Smooth muscle cell of the brain vasculature (primary cell): Measurements from ENCODE around the gene MTG2.
"Not testable (repeated sequence)": the region's sequence is repeated elsewhere in the genome, so short reads cannot be mapped to it uniquely, and the experiment has no call there.

Source experiments
- DNase-seq: peaks from one replicate; pipeline ENCODE4 v3.0.0-alpha.2; 2012; ENCODE audit warnings: low read depth, low spot score

Gene MTG2

DNA sequence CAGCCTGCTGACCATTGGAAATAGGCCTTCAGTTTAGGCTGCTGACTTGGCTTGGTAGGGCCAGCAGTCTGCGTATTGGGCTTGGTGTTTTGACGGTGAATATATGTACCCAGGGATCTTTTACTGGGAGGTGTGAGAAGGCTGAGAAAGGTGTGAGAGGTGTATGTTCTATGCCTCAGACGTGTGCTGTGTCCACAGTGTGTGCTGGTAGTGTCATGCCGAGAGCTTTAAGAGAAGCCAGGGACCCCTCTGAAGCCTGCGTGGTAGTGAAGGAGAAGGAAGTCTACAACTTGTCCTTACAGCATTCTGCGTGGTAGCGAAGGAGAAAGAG lies 37.2 kb upstream of the MTG2 start:
- no peak for DNase-seq

DNA sequence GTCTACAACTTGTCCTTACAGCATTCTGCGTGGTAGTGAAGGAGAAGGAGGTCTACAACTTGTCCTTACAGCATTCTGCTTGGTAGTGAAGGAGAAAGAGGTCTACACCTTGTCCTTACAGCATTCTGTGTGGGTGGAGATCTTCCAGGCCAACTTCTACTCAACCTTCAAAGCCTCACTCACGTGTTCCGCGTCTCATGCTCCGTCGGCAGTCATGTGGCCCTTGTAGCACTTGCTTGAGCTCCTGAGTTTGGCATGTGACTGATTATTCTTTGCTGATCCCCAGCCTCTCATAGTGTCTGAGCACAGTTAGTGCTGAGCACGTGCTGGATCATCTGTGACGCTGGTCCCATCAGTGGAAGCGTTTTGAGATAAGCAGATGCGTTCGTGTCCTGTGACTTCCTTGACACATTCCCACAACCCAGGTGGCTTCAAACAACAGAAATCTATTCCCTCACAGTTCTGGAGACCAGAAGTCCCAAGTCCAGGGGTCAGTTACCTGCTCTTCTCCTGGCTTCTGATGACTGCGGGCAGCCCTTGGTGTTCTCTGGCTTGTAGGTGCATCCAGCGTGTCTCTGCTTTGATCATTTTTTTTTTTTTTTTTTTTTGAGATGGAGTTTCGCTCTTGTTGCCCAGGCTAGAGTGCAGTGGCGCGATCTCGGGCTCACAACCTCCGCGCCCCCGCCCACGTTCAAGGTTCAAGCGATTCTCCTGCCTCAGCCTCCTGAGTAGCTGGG lies 36.6 kb upstream of the MTG2 start:
- no peak for DNase-seq

DNA sequence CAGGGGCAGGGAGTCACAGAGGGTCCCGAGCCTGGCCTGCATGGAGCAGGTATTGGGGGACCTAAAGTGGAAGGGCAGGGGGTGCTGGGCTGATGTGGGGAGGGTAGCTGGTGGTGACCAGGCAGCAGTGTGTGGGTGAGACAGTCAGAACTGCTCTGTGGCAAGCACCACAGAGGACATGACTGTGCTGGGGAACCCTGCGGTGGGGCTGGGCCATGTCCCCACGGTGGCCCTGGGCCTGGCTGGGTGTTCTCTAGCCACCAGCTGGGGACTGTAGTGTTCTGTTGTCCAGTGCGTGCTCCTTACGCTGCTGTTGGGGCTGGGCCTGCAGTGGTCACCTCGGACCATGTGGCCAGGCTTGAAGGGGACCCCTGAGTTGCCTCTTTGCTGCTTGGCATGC lies 35.7 kb upstream of the MTG2 start:
- DNase-seq = no peak

DNA sequence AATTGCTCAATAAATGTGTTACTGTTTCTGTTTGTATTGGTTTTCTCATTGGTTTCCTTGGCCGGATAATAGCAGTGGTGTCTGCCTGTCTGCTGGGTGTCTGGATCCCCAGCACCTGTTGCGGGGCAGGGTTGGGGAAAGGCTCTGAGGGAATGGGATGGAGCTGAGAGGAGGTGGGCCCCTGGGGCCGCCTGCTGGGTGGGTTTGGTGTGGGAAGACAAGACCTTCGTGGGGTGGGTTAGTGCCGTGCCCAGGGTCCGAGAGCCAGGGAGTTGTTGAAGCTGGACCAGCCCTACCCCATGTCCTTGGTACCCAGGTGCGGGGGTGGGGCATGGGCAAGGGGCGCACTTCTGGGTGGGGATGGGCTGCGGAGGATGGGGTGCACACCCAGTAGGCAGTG lies 35.3 kb upstream of the MTG2 start:
- no peak for DNase-seq

DNA sequence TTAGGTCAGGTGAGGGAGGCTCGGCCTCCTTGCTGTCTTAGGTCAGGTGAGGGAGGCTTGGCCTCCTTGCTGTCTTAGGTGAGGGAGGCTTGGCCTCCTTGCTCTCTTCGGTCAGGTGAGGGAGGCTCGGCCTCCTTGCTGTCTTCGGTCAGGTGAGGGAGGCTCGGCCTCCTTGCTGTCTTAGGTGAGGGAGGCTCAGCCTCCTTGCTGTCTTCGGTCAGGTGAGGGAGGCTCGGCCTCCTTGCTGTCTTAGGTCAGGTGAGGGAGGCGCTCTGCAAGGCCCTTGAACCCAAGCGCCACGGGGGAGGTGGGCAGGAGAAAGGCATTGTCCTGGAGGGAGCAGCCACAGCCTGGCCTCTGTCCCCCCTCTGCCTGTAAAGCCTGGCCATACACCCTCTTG lies 34.4 kb upstream of the MTG2 start:
- not testable (repeated sequence) for DNase-seq

DNA sequence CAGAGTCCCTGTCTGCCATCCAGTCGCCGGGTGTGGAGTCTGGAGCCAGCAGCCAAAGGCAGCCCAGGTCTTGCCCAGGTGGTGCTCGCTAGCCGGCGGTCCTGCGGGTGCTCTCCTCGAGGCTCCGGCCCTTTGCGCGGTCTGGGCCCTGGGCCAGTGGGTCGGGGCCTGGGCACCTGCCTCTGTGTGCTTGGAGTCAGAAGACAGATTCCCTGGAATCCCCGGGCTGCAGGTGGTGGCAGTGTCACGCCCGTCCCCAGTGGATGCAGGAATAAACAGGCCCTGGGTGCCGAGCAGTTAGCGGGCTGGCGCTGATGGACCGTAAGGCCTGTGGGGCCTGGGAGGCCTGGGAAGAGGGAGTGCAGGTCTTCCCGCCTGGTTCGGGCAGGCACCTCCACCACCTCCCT lies 33.9 kb upstream of the MTG2 start:
- no peak for DNase-seq

DNA sequence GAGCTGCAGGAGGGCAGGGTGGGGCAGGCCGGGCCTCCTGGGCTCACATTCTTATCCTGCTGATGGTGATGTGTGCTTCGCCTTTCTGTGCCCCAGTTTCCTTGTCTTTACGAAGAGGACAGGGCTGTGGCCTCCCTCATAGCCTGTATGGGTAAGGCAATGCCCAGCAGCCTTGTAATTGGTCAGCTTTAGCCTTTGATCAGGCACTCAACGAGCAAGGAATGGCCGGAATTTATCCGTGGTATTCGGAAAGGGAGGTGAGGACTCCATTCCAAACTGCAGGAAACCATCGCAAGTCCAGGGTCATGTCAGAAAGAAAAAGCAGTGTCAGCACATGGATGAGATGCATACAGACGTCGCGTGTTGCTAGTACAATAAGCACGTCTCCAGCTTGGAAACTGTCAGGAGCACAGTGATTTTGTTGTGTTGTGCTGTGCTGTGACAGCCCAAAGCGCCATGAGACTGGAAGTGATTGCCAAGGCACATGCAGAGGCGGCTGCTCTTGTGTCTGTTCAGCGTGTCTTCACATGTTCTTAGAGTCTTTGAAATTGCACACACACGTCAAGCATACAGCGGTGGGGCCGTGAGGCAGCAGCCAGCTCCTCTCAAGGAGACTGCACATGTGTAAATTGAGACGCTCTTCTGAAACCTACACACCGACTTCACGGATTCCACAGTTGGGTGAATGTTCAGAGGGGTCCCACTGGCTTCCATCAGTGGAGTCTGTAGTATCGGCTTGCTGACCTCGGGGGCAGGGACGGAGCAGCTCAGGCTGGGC lies 33.1 kb upstream of the MTG2 start:
- no peak for DNase-seq

DNA sequence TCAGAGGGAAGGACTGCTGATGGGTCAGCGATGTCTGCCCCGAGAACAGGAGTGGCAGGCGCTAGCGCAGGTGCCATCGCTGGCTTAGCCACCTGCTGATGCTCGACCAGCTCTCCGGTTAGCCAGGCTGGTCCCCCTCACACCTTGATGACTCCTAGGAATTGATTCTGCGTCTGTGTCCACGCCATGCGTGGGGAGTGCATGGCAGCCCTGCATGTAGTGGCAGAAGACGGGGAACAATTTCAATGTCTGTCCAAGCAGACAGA lies 32.6 kb upstream of the MTG2 start:
- no peak for DNase-seq

DNA sequence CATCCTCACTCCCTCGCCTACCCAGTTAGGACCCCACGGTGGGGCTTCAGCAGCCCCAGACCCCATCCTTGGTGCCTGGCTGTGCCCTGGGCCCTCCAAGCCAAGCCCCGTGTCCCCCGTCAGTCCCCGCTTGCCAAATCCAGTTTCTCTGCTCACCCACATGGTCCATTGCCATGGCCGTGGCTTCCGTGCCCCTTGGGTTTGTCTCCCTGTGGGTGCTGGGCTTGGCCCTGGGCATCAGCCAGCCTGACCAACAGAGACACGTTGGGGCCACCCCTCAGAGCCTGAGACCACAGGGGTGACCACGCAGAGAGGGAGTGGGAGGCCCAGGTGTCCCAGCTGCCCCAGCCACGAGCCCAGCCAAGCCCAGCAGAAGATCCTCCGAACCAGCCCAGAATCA lies 31.6 kb upstream of the MTG2 start:
- DNase-seq = no peak

DNA sequence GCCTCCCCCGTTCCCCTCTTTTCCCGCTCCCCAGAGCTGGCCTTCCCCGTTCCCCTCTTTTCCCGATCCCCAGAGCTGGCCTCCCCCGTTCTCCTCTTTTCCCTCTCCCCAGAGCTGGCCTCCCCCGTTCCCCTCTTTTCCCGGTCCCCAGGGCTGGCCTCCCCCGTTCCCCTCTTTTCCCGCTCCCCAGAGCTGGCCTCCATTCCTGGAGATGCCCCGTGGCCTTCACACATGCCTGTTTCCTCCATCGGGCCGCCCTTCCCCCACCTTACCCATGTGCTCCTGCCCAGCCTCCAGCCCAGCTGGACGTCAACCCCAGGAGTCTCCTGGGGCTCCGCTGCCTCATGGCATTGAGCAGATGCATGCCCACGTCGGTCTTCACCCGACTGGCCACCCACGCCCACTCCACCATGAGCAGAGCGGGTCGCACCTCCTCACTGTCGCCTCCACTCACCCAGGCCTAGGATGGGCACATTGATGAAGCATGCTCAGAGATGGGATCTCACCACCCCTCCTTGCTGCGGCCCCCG lies 30.9 kb upstream of the MTG2 start:
- DNase-seq = no peak

DNA sequence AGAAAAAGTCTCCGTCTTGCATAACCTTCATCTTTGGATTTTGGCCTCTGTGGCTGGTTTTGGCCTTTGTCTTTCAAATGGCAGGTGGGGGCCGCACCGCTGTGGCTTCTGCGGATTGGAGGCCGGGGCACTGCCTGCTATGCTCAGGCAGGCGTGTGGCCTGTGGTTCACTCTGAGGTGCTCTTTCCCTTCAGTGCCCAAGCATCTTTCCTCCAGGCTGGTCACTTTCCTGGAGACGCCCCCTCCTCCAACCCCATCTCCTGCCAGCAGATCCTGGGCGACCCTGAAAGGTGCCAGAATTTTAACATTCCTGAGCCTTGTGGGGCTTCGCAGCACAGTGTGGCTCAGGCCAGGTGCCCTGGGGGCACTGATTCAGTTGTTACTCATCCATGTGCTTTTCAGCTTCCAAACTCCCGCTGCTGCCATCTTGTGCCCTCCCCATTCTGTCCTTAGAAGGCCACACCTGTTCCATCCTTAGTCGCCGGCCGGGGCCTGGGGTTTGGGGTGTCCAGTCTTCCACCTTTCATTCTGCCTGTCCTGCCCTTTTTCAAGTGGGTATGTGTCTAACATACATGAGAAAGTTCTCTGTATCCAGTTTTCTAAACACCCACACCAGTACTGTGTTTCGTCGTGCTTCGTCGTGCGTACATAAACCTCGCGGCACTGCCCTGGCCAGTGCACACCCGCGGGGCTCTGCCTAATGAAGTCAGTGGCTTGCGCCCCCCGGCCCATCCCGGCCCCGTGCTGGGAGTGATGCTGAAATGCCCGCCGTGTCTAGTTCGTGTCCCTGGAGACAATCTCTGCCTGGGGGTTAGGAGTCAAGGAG lies 27.2 kb upstream of the MTG2 start:
- DNase-seq = no peak

DNA sequence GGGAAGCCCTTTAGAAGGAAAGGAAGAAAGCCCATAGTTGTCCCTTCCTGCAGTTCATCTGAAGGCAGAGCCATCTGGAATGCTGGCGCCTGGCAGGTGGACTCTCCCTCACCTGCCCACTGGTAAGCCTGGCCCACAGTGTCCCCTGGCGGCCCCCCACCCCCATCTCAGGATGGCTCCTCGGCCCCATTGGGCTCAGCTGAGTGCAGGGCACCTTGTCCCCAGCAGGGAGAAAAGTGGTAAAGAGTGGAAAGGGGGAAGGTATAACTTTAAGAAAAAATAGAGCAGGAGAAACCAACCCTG lies 26.6 kb upstream of the MTG2 start:
- no peak for DNase-seq

DNA sequence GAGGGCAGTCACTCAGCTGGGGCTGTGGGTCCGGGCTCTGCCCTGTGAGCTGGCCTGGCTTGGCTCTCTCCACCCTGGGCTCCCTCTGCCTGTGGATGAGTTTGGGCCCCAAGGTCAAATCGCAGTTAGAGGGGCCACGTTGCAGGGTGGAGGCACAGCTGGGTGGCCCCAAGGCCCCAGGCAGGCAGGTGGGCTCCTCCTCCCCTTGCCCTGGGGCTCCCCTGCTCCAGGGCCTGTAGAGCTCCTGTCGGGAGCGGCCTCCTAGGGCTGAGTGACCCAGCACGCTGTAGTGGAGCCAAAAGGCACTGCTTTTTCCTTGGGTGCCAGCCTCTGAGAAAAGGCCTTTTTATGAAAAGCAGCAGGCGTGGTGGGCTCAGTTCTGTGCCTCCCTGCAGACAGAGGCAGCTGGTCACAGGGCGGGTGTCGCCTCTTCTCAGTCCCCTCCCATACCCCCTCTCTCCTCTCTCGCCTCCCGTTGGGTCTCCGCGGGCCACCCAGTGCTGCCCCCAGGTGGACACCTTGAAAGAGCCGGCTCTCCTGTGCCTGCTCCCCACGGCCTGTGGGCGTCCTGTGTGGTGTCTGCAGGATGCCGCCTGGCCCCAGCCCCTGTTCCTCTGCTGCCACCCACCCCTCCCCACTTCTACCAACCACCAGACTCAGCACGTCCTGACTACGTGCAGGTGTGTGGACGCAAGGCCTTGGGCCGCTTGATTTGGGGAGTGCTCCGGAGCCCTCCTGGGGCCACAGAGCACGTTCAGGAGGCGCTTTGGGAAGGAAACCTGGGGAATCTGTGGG lies 26.0 kb upstream of the MTG2 start:
- DNase-seq = no peak

DNA sequence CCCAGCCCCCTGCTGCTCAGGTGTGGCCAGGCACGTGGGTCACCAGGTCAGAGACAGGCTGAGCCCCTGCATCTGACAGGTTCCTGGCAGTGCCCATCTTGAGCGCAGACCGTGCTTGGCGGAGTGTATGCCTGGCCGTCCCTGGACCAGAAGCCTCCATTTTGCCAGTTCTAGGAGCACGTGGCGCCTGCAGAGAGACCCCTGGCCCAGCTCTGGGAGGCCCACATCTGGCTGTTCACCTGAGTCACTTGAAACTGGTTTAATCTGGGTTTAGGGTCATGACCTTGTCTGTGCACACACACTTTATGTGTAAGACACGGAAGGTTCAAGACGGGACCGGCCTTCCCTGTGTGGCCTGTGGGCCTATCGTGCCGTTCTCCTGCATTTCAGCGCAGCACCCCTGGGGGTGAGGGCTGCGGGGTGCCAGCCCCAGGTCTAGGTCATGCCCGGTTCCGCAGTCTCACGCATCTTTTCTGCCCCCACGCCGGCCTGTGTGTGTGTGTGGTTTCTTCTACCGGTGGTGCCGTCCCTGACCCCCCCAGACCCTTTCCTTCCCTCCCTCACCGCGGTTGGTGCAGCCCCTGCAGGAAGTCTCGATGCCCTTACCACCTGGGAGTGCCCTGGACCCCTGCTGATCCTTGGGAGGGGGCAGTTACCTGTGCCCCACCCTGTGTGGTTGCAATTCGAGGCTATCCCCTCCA lies 25.3 kb upstream of the MTG2 start:
- no peak for DNase-seq

DNA sequence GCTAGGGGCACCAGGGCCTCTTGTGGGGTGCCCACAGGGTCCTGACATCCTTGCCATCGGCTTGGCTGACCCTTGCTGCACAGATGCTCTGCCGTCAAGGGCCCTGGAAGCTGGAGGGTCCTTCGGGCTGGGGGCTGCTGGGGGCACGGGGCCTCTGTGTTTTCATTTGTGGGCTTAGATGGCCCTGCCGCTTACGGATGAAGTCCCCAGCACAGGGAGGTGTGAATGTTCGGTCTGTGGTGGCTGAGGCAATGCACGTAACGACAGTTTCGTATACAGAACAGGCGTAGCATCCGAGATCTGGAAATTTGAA lies 24.8 kb upstream of the MTG2 start:
- DNase-seq = no peak

DNA sequence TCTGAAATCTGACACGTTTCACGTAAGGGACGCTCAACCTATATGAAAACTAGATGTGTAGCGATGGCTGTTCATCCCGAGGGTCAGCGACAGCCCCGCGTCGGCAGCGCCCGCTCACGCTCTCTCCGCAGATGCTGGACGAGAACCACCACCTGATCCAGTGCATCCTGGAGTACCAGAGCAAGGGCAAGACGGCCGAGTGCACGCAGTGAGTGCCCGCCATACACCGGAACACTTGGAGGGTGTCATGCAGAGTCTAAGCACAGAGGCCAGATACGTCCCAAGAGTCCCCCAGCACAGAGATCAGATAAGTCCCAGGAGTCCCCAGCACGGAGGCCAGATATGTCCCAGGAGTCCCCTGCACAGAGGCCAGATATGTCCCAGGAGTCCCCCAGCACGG lies 24.3 kb upstream of the MTG2 start:
- DNase-seq = no peak

DNA sequence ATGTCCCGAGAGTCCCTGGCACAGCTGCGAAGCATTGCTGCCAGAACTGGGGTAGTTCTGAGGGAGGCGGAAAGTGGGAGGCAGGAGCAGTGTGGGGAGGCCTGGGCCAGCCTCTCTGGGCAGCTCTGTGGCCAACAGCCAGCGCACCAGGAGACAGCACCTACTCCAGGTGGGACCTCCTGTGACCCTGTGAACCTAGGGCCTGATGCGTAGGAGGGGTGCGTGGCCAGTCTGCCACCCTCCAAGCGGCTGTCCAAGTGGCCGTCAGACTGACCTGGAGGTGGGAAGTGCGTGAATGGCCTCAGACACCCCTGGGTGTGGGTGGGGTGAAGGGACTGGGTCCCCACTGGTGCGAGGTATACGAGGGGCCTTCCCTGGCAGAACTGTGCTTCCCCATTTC lies 23.8 kb upstream of the MTG2 start:
- no peak for DNase-seq

DNA sequence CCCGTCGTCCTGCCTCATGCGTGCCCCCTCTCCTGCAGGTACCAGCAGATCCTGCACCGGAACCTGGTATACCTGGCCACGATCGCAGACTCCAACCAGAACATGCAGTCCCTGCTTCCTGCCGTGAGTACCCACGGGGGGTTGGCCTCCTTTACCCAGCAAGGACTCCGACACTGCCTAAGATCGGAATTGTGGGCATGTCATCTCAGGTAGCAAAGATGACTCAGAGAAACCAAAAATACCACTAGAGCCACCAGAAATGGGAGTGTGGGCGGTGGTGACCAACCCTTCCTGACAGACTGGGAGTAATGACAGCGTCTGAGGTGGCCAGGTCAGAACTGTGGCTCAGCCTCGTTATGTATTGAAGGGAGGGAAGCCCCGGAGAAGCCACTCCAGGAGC lies 23.0 kb upstream of the MTG2 start:
- DNase-seq = no peak

DNA sequence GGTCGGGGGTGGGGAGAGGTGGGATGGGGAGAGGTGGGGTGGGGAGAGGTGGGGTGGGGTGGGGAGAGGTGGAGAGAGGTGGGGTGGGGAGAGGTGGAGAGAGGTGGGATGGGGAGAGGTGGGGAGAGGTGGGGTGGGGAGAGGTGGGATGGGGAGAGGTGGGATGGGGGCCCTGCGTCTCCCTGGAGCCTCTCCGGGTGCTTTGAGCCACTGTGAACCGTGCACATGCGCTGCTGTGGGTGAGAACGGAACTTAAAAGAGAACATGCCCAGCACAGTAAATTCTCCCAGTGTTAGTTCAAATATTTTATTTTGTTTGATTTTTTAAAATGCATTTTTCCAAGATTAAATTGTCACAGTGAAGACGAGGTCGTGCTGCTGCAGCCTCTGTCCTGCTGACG lies 22.6 kb upstream of the MTG2 start:
- no peak for DNase-seq

DNA sequence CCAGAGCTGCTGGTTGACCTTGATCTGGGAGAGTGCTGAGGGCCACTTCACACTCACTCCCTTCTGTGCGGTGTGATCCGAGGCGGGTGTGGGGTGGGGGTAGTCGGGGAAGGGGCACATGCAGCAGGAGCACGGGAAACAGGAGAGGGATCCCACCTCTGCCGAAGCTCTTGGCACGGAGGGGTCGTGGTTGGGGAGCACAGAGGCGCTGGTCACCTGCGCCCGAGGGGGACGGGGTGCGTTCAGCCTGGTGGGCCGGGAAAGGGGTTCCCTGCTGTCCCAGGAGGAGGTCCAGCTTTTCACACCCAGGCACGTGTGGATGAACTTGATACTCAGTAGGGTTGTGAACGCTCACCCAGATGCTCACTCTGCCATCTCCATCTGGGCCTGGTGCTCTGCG lies 22.0 kb upstream of the MTG2 start:
- DNase-seq = no peak

DNA sequence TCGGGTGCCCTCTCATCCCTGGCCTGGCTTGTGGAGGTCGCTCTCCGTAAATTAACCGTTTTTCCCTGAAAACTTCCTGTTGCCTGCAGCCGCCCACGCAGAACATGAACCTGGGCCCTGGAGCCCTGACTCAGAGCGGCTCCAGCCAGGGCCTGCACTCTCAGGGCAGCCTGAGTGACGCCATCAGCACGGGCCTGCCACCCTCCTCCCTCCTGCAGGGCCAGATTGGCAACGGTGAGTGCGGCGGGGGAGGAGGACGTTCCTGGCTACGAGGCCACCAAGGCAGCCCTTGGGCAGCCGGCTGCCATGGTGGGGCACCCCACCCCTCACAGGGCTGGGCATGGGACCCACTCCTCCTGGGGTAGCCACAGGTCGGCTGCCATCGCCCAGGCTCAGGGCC lies 21.5 kb upstream of the MTG2 start:
- no peak for DNase-seq
